ENCODE results near the gene EHF. TPM values are rescaled to one million over a fixed set of nuclear protein-coding genes. Genes with fewer than 3 reads are reported as not detected.

The EHF gene
- total and polyA plus RNA-seq, 8 donors: 9.9 to 53.1 (median 13.9) TPM

- no peak for TF ChIP-seq CTCF (IDR thresholded peaks at IDR 0.05)
- H3K4me1 ChIP-seq: no peaks in the 10 kb centered on the region
- H3K36me3 ChIP-seq: no peaks in the 10 kb centered on the region
- DNase-seq (no peak), ATAC-seq (no peak)
- intact Hi-C loops (cut with DNase I): no loop called here
- H3K27ac ChIP-seq: no peak overlapping the region
- H3K9me3 ChIP-seq: no peaks in the 10 kb centered on the region
- peaks cover 0 to 17% of the 10 kb centered on the region in 2 donors for H3K27me3 ChIP-seq
- no peak overlapping the region for H3K4me3 ChIP-seq
Observed at GRCh38 chr11:34576331-34576730, 44.6 kb upstream of the EHF start.

GRCh38 chr11:34583818-34584217 lies 37.1 kb upstream of the EHF start:
- no peak for TF ChIP-seq CTCF (IDR thresholded peaks at IDR 0.05)
- intact Hi-C loops (cut with DNase I): no loop called here
- ATAC-seq (no peak), DNase-seq (no peak)
- H3K36me3 ChIP-seq: no peaks in the 10 kb centered on the region
- H3K9me3 ChIP-seq: no peaks in the 10 kb centered on the region
- H3K4me1 ChIP-seq: peaks cover 5 to 15% of the 10 kb centered on the region in 2 donors
- no peak overlapping the region for H3K27ac ChIP-seq
- H3K27me3 ChIP-seq: peaks cover 0 to 10% of the 10 kb centered on the region in 2 donors
- H3K4me3 ChIP-seq: no peak overlapping the region

GRCh38 chr11:34585304-34585734 lies 35.6 kb upstream of the EHF start:
- ATAC-seq (peak; percentile 34), DNase-seq (no peak)
- H3K4me3 ChIP-seq: no peak overlapping the region
- intact Hi-C loops (cut with DNase I): loop anchor here in 1 of 2 donors (5.0 kb wide), 1 partner anchor 307 kb away; no protein-coding TSS in a partner anchor
- no peaks in the 10 kb centered on the region for H3K36me3 ChIP-seq
- H3K4me1 ChIP-seq: peaks cover 5 to 15% of the 10 kb centered on the region in 2 donors
- TF ChIP-seq CTCF (IDR thresholded peaks at IDR 0.05): no peak
- H3K27me3 ChIP-seq: no peaks in the 10 kb centered on the region
- no peaks in the 10 kb centered on the region for H3K9me3 ChIP-seq
- H3K27ac ChIP-seq: peak overlapping the region in 1 of 2 donors; percentile 14

GRCh38 chr11:34585735-34586487 lies 35.0 kb upstream of the EHF start:
- H3K36me3 ChIP-seq: no peaks in the 10 kb centered on the region
- H3K27ac ChIP-seq: peak overlapping the region in 1 of 2 donors; percentile 14
- H3K27me3 ChIP-seq: no peaks in the 10 kb centered on the region
- no peaks in the 10 kb centered on the region for H3K9me3 ChIP-seq
- intact Hi-C loops (cut with DNase I): loop anchor here in 1 of 2 donors (5.0 kb wide), 1 partner anchor 306 kb away; no protein-coding TSS in a partner anchor
- no peak overlapping the region for H3K4me3 ChIP-seq
- TF ChIP-seq CTCF (IDR thresholded peaks at IDR 0.05): peak; percentile 53 to 56
- peak in 2 of 4 donors; percentile 72 to 82 for DNase-seq
- ATAC-seq: peak; percentile 93
- H3K4me1 ChIP-seq: peaks cover 5 to 15% of the 10 kb centered on the region in 2 donors

- no peak overlapping the region for H3K4me3 ChIP-seq
- H3K9me3 ChIP-seq: no peaks in the 10 kb centered on the region
- ATAC-seq: peak; percentile 43
- DNase-seq: peak in 1 of 4 donors; percentile 12
- H3K27ac ChIP-seq: no peak overlapping the region
- peaks cover 5 to 15% of the 10 kb centered on the region in 2 donors for H3K4me1 ChIP-seq
- TF ChIP-seq CTCF (IDR thresholded peaks at IDR 0.05): no peak
- no peaks in the 10 kb centered on the region for H3K36me3 ChIP-seq
- intact Hi-C loops (cut with DNase I): loop anchor here in 1 of 2 donors (5.0 kb wide), 1 partner anchor 306 kb away; no protein-coding TSS in a partner anchor
- no peaks in the 10 kb centered on the region for H3K27me3 ChIP-seq
Observed at GRCh38 chr11:34586488-34587281, 34.2 kb upstream of the EHF start.

All from left lung (tissue), 10 donors.